Subcutaneous abdominal adipose tissue (tissue), 5 donors: Measurements from ENCODE around the gene NIT1.
A peak's percentile ranks its signal among the peaks of the same experiment; 100 is the strongest.
"Not testable (repeated sequence)": the region's sequence is repeated elsewhere in the genome, so short reads cannot be mapped to it uniquely, and the experiment has no call there.

ENCODE experiments used
- H3K27ac ChIP-seq: one replicate; pipeline ENCODE4 v1.7.0; 2013; ENCODE audit warnings: low read depth, mild to moderate bottlenecking, inconsistent platforms, low read length, moderate library complexity
- H3K27me3 ChIP-seq, 5 donors: one replicate each; pipeline ENCODE4 v1.7.0; 2013; ENCODE audit warnings: low read length in 5 of 5, inconsistent platforms in 1 of 5; ENCODE audit not compliant: control insufficient read depth in 5 of 5, insufficient read depth in 4 of 5
- H3K36me3 ChIP-seq, 5 donors: one replicate each; pipeline ENCODE4 v1.7.0; 2013; ENCODE audit warnings: low read length in 5 of 5; ENCODE audit not compliant: control insufficient read depth in 5 of 5, insufficient read depth in 5 of 5
- H3K4me1 ChIP-seq, 5 donors: one replicate each; pipeline ENCODE4 v1.7.0; 2013; ENCODE audit warnings: low read length in 5 of 5, mild to moderate bottlenecking in 3 of 5, moderate library complexity in 1 of 5; ENCODE audit not compliant: control insufficient read depth in 5 of 5, insufficient read depth in 5 of 5
- H3K4me3 ChIP-seq, 5 donors: one replicate each; pipeline ENCODE4 v1.7.0; 2013; ENCODE audit warnings: low read length in 5 of 5, low read depth in 1 of 5
- H3K9ac ChIP-seq, 5 donors: one replicate each; pipeline ENCODE4 v1.7.0; 2013; ENCODE audit warnings: low read length in 5 of 5, mild to moderate bottlenecking in 4 of 5, moderate library complexity in 3 of 5
- H3K9me3 ChIP-seq, 5 donors: one replicate each; pipeline ENCODE4 v1.7.0; 2013; ENCODE audit warnings: low read length in 5 of 5; ENCODE audit not compliant: control insufficient read depth in 5 of 5
- donor health status: healthy.
- donor health status: healthy.
- donor health status: healthy.
- donor health status: healthy.
- donor health status: healthy.

Gene NIT1

DNA sequence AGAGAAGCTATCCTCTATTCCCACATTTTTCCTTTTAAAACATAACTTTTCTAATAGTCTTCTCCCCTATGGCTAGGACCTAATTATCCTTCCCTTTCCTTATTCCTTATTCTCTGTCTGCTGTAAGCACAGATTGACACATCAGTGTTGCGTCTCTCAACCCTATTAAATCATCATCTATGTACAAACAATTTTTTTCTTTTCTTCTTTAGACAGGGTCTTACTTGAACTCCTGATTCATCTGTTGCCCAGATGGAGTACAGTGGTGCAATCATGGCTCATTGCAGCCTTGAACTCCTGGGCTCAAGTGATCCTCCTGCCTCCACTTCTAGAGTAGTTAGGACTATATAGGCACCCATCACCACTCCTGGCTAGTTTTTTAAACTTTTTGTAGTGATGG lies 11.5 kb upstream of the NIT1 start:
- no peaks in the 10 kb centered on the region for H3K9me3 ChIP-seq

DNA sequence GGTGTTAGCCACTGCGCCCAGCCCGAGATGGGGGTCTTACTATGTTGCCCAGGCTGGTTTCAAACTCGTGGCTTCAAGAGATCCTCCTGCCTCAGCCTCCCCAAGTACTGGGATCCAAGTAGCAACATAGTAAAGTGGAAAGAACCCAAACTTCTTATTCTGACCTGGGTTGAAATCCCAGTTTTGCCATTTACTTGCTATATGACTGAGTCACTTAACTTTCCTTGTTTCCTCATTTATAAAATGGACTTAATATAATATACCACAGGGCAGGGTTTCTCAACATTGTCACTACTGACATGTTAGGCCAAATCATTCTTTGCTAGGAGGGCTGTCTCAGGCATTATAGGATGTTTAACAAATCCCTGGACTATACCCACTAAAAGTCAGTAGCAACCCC lies 6.8 kb upstream of the NIT1 start:
- no peak overlapping the region for H3K9ac ChIP-seq

More for the DNA sequence above, 11.5 kb upstream of the NIT1 start:
- H3K4me1 ChIP-seq = peaks cover 0 to 23% (median 18%) of the 10 kb centered on the region in 5 donors
- H3K9ac ChIP-seq = no peak overlapping the region
- peaks cover 0 to 18% (median 13%) of the 10 kb centered on the region in 5 donors for H3K36me3 ChIP-seq
- no peaks in the 10 kb centered on the region for H3K27me3 ChIP-seq
- no peak overlapping the region for H3K27ac ChIP-seq
- no peak overlapping the region for H3K4me3 ChIP-seq

DNA sequence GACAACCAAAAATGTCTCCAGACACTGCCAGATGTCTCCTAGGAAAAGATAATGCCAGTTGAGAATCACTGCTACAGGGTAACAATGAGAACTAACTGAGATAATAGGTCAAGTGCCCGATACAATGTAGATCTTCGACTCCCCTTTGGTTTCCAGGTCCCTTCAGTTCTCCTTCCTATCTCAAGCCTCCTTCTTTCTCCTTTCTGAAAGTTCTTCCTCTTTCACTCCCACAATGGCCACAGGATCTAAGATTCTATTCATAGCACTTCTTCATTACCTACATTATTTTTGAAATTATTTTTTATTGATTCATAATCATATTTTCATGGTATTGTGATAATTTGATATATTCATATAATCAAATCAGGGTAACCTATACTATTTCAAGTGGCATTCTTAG lies 6.4 kb upstream of the NIT1 start:
- Histone ChIP-seq H3K9ac (no peak overlapping the region), H3K4me3 (no peak overlapping the region), H3K27ac (peak overlapping the region; percentile 3), H3K9me3 (no peaks in the 10 kb centered on the region), H3K4me1 (peaks cover 0 to 30% (median 20%) of the 10 kb centered on the region in 5 donors), H3K36me3 (peaks cover 0 to 16% (median 6%) of the 10 kb centered on the region in 5 donors), H3K27me3 (no peaks in the 10 kb centered on the region)

More for the DNA sequence above, 6.8 kb upstream of the NIT1 start:
- no peaks in the 10 kb centered on the region for H3K27me3 ChIP-seq
- H3K27ac ChIP-seq = peak overlapping the region; percentile 3
- H3K4me3 ChIP-seq = no peak overlapping the region
- H3K4me1 ChIP-seq = peaks cover 0 to 26% (median 16%) of the 10 kb centered on the region in 5 donors
- H3K36me3 ChIP-seq = peaks cover 0 to 16% (median 6%) of the 10 kb centered on the region in 5 donors
- H3K9me3 ChIP-seq = no peaks in the 10 kb centered on the region

DNA sequence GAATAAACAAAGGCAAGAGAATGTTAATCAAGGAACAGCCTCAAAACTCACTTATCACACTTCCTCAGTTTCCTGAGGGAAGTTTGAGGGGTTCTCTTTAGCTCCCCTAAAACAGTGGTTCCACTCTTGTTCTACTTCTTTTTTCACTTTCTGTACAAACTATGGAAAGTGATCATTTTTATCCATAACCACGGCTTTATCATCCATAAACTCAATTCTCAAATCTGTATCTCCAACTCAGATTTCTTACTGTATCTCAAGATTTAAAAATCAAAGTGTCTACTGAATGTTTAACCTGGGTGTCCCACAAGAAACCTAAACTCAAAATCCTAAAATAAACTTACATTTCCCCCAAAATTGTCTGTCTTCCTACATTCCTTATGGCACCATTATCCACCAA lies 4.0 kb upstream of the NIT1 start:
- no peak overlapping the region for H3K4me3 ChIP-seq
- no peaks in the 10 kb centered on the region for H3K27me3 ChIP-seq
- H3K9me3 ChIP-seq = no peaks in the 10 kb centered on the region
- peaks cover 0 to 15% (median 6%) of the 10 kb centered on the region in 5 donors for H3K36me3 ChIP-seq
- H3K27ac ChIP-seq = peak overlapping the region; percentile 17
- peaks cover 4 to 49% (median 35%) of the 10 kb centered on the region in 5 donors for H3K4me1 ChIP-seq
- H3K9ac ChIP-seq = peak overlapping the region in 1 of 5 donors; percentile 6

DNA sequence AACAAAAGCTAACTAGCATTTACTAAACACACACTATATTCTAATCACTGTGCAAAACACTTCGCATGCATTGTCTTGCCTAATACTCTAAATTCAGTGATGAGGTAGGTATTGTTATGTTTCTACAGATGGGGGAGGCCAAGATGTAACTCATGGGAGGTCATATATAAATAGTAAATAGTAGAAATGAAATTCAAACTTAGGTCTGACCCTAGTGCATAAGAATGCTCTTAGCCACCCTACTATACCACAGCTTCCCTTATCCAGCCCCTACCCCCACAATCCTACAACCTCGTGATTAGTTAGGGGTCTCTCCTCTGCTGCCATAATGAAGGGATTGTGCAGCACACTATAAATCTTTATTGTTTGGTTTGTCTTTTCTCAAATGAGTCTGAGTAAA lies 3.3 kb upstream of the NIT1 start:
- H3K9me3 ChIP-seq = no peaks in the 10 kb centered on the region
- H3K27me3 ChIP-seq = no peaks in the 10 kb centered on the region
- H3K4me3 ChIP-seq = no peak overlapping the region
- peaks cover 10 to 56% (median 42%) of the 10 kb centered on the region in 5 donors for H3K4me1 ChIP-seq
- peak overlapping the region; percentile 17 for H3K27ac ChIP-seq
- no peak overlapping the region for H3K9ac ChIP-seq
- peaks cover 0 to 11% (median 4%) of the 10 kb centered on the region in 5 donors for H3K36me3 ChIP-seq

DNA sequence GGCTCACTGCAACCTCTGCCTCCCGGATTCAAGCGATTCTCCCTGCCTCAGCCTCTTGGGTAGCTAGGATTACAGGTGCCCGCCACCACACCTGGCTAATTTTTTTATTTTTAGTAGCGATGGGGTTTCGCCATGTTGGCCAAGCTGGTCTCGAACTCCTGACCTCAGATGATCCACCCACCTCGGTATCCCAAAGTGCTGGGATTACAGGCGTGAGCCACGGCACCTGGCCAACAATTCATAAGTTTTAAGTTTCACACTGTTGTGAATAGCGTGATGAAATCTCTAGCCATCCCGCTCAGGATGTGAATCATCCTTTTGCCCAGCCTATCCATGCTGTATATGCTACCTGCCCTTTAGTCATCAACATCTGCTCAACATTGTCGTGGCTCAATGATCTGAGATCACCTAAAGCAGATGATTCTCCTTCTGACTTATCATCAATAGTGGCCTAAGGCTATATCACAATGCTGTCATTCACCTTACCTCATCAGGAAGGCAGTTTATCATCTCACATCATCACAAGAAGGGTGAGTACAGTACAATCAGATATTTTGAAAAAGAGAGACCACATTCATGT lies 2.7 kb upstream of the NIT1 start:
- Histone ChIP-seq H3K9ac (peak overlapping the region in 1 of 5 donors; percentile 48), H3K36me3 (peaks cover 0 to 11% (median 5%) of the 10 kb centered on the region in 5 donors), H3K9me3 (no peaks in the 10 kb centered on the region), H3K27ac (no peak overlapping the region), H3K4me3 (no peak overlapping the region), H3K4me1 (peaks cover 12 to 62% (median 48%) of the 10 kb centered on the region in 5 donors), H3K27me3 (no peaks in the 10 kb centered on the region)

DNA sequence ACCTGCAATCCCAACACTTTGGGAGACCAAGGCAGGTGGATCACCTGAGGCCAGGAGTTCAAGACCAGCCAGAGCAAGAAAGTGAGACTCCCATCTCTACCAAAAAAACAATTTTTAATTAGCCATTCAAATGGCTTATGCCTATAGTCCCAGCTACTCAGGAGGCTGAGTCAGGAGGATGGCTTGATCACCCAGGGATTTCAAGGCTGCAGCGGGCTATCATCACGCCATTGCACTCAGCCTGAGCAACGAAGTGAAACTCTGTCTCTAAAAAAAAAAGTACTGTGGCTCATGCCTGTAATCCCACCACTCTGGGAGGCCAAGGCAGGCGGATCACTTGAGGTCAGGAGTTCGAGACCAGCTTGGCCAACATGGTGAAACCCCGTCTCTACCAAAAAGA lies 1.9 kb upstream of the NIT1 start:
- Histone ChIP-seq H3K4me1 (peaks cover 12 to 69% (median 55%) of the 10 kb centered on the region in 5 donors), H3K36me3 (peaks cover 3 to 18% (median 12%) of the 10 kb centered on the region in 5 donors), H3K4me3 (peak overlapping the region in 1 of 5 donors; percentile 100)
- not testable (repeated sequence) for H3K9ac ChIP-seq, H3K27ac ChIP-seq, H3K27me3 ChIP-seq, H3K9me3 ChIP-seq

DNA sequence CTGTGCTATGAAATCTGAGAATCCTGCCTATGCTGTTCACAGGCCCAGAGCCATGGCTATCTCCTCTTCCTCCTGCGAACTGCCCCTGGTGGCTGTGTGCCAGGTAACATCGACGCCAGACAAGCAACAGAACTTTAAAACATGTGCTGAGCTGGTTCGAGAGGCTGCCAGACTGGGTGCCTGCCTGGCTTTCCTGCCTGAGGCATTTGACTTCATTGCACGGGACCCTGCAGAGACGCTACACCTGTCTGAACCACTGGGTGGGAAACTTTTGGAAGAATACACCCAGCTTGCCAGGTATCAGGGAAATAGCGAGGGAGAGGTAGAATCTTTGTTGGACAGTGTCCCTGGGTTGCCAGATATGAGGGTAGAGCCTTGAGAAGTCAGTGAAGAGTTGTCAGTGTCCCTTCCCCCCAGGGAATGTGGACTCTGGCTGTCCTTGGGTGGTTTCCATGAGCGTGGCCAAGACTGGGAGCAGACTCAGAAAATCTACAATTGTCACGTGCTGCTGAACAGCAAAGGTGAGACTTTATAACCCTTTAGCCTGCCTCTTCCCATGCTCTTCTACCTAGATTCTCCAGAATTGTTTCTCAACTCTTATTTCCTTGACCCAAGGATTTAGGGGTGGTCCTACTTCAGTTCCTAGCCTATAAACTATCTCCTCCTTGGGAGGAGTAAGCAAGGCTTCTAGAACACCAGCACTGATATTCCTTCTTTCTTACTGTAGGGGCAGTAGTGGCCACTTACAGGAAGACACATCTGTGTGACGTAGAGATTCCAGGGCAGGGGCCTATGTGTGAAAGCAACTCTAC lies 1.4 kb downstream of the NIT1 start:
- Histone ChIP-seq H3K27me3 (no peaks in the 10 kb centered on the region), H3K4me3 (peak overlapping the region; percentile 73 to 100 (median 100)), H3K9ac (peak overlapping the region; percentile 99 to 100 (median 100)), H3K4me1 (peaks cover 12 to 69% (median 52%) of the 10 kb centered on the region in 5 donors), H3K36me3 (peaks cover 12 to 47% (median 42%) of the 10 kb centered on the region in 5 donors), H3K9me3 (no peaks in the 10 kb centered on the region), H3K27ac (peak overlapping the region; percentile 99)

DNA sequence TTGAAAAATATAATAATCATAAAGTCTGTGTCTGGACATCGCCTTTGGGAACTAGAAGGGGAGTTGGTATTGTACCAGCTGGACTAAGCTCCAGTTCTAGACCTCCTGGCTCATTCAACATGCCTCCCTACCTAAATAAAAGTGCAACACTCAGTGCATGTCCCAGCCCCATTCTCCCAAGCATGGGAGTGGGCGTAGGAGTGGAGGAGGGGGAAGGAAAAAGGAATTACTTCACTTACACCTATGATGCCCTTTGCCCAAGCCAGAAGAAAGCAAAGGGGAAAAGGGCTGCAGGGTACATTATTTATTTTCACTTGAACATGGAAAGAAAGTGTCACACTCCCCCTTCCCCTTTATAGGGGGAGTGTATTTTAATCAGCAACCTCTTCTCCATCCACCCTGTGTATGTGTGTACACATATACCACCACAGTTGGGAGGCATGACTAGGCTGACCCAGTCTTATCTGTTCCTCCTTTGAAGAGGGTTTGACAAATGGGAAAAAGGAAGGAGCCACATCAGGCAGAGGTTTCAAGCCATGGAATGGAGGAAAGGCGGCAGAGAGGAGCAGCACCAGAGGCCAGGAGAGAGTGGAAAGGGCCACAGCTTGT lies 3.2 kb downstream of the NIT1 start:
- Histone ChIP-seq H3K9ac (peak overlapping the region in 3 of 5 donors; percentile 13 to 45 (median 41)), H3K27ac (peak overlapping the region; percentile 99), H3K27me3 (no peaks in the 10 kb centered on the region), H3K9me3 (no peaks in the 10 kb centered on the region), H3K4me1 (peaks cover 12 to 54% (median 42%) of the 10 kb centered on the region in 5 donors), H3K36me3 (peaks cover 16 to 61% (median 50%) of the 10 kb centered on the region in 5 donors), H3K4me3 (no peak overlapping the region)
